DND-41 (cell line): ENCODE results near the gene PTPDC1.

ENCODE experiments used
- EZH2 ChIP-seq: IDR thresholded peaks from 3 replicates; pipeline ENCODE4 v1.6.1; 2012; ENCODE audit warnings: borderline replicate concordance, low read depth, mild to moderate bottlenecking, moderate library complexity, low read length, inconsistent platforms; ENCODE audit not compliant: severe bottlenecking
- TF ChIP-seq, protein P1 (sequence below): IDR thresholded peaks from 2 replicates; pipeline ENCODE4 v1.5.1; 2012; ENCODE audit warnings: borderline replicate concordance, low read length, moderate library complexity, mild to moderate bottlenecking; ENCODE audit not compliant: poor library complexity, severe bottlenecking; ENCODE audit errors: extremely low read depth

DNA sequence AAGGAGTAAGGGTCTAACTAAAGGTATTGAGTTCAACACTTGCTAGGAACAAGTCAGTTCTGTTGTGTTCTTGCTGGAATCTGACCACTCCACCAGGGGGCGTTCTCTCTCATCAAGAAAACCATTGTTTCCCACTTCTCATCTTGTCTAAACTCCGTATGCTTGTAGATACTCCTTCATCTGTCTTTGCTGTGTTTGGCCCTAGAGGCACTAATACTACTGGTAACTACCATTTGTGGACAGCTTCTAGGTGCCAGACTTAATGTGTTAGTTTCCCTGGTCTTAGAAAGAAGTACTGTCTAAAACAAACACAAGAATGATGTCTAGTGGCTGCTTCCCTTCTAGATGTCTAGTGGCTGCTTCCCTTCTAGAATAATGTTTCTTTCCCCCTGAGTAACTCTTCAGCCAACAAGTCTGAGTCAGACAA is 18.7 kb upstream of the PTPDC1 start:
- TF ChIP-seq, protein P1, sequence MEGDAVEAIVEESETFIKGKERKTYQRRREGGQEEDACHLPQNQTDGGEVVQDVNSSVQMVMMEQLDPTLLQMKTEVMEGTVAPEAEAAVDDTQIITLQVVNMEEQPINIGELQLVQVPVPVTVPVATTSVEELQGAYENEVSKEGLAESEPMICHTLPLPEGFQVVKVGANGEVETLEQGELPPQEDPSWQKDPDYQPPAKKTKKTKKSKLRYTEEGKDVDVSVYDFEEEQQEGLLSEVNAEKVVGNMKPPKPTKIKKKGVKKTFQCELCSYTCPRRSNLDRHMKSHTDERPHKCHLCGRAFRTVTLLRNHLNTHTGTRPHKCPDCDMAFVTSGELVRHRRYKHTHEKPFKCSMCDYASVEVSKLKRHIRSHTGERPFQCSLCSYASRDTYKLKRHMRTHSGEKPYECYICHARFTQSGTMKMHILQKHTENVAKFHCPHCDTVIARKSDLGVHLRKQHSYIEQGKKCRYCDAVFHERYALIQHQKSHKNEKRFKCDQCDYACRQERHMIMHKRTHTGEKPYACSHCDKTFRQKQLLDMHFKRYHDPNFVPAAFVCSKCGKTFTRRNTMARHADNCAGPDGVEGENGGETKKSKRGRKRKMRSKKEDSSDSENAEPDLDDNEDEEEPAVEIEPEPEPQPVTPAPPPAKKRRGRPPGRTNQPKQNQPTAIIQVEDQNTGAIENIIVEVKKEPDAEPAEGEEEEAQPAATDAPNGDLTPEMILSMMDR = peak; percentile 78
- no peak for TF ChIP-seq EZH2
